Right lobe of liver (tissue), 6 donors: ENCODE results near the gene ACKR1. TPM values are rescaled to one million over a fixed set of nuclear protein-coding genes. Genes with fewer than 3 reads are reported as not detected.

Experiments
- ATAC-seq, 4 donors: fragments of 200-7000 bp; cut with Tn5 transposase; one replicate each; pipeline ENCODE4 v1.9.1; 2020; ENCODE audit warnings: mild to moderate bottlenecking in 4 of 4, moderate library complexity in 4 of 4
- DNase-seq, 3 donors: peaks; one replicate each; pipeline ENCODE4 v3.0.0-alpha.2; 2020
- H3K27ac ChIP-seq, 3 donors: fragments of 200-600 bp; one replicate each; pipeline ENCODE4 v1.8.0; 2022
- H3K27me3 ChIP-seq, 2 donors: fragments of 200-600 bp; one replicate each; pipeline ENCODE4 v1.8.0; 2022
- H3K36me3 ChIP-seq, 4 donors: fragments of 200-600 bp; sonication (generic) in 1 of 4; one replicate each; pipeline versions ENCODE4 v1.5.1 to v1.8.0; 2017 to 2022; ENCODE audit warnings: control low read depth in 1 of 4
- H3K4me1 ChIP-seq, 4 donors: fragments of 200-600 bp; sonication (generic) in 1 of 4; one replicate each; pipeline versions ENCODE4 v1.5.1 to v1.8.0; 2017 to 2022; ENCODE audit warnings: control low read depth in 1 of 4
- H3K4me3 ChIP-seq, 3 donors: fragments of 200-600 bp; one replicate each; pipeline ENCODE4 v1.8.0; 2022
- H3K9me3 ChIP-seq, 4 donors: fragments of 200-600 bp; sonication (generic) in 1 of 4; one replicate each; pipeline versions ENCODE4 v1.5.1 to v1.8.0; 2017 to 2022; ENCODE audit warnings: control low read depth in 1 of 4
- POLR2A ChIP-seq: fragments of 450-650 bp; IDR thresholded peaks from one replicate; pipeline ENCODE4 v1.6.1; 2017; ENCODE audit warnings: antibody characterized with exemption, mild to moderate bottlenecking
- whole genome bisulfite sequencing: methylation state at CpG from one replicate; pipeline ENCODE4 v1.1.6; 2018; ENCODE audit warnings: low coverage, low lambda C conversion rate; ENCODE audit not compliant: insufficient coverage; ENCODE audit errors: missing lambda C conversion rate; 5-methylcytosine and 5-hydroxymethylcytosine counted together
- intact Hi-C, 2 donors: fragments of 100-400 bp; cut with DNase I; formaldehyde crosslinking; loops; one replicate each; pipeline versions ENCODE4 v1.11.2 to v1.14.1; 2022
- total RNA-seq, 6 experiments: library from RNA; depleted of rRNA in 2 of 6; stranded (reverse); fragments of >200 nt in 2 of 6; fragmentation: NEBNext Ultra II Directional in 3 of 6; extraction: Animal tissue kit (Norgen Biotek cat#: 25700) in 3 of 6; gene quantifications; one replicate each; pipeline versions ENCODE4 v1.1.0 to v1.2.4, GENCODE V29; 2016 to 2023
- TF ChIP-seq, protein P1 (sequence below), 4 donors: fragments of 200-600 bp in 3 of 4; fragments of 450-650 bp in 1 of 4; IDR thresholded peaks; one replicate each; pipeline versions ENCODE4 v1.5.1 to v1.8.0; 2016 to 2022; ENCODE audit warnings: antibody characterized with exemption in 4 of 4, mild to moderate bottlenecking in 2 of 4
- donor health status: DM: no; HTN: yes; CAD: no.
- donor health status: DM: no; HTN: no; CAD: no.
- donor health status: DM: no; HTN: no; CAD: no.
- donor health status: DM: no; HTN: yes; CAD: no.
- donor health status: DM: no; HTN: yes; CAD: no.

Gene ACKR1
- total RNA-seq, 6 experiments from 2014 or later: 0.12 to 0.53 (median 0.39) TPM; not detected in 2

- Histone ChIP-seq H3K4me3 (no peak overlapping the region), H3K4me1 (no peaks in the 10 kb centered on the region), H3K27ac (no peak overlapping the region), H3K9me3 (no peaks in the 10 kb centered on the region), H3K27me3 (no peaks in the 10 kb centered on the region), H3K36me3 (no peaks in the 10 kb centered on the region)
- no peak for DNase-seq
- ATAC-seq: no peak
- TF ChIP-seq POLR2A: no peak
- TF ChIP-seq, protein P1, sequence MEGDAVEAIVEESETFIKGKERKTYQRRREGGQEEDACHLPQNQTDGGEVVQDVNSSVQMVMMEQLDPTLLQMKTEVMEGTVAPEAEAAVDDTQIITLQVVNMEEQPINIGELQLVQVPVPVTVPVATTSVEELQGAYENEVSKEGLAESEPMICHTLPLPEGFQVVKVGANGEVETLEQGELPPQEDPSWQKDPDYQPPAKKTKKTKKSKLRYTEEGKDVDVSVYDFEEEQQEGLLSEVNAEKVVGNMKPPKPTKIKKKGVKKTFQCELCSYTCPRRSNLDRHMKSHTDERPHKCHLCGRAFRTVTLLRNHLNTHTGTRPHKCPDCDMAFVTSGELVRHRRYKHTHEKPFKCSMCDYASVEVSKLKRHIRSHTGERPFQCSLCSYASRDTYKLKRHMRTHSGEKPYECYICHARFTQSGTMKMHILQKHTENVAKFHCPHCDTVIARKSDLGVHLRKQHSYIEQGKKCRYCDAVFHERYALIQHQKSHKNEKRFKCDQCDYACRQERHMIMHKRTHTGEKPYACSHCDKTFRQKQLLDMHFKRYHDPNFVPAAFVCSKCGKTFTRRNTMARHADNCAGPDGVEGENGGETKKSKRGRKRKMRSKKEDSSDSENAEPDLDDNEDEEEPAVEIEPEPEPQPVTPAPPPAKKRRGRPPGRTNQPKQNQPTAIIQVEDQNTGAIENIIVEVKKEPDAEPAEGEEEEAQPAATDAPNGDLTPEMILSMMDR (IDR thresholded peaks at IDR 0.05): no peak
- WGBS: 46% methylated on average over 3 of the region's 5 CpGs
- intact Hi-C loops: loop anchor here in 1 of 2 donors (10.0 kb wide), 1 partner anchor 57 kb away; no protein-coding TSS in a partner anchor
Measured at GRCh38 chr1:159201642-159202041, 3.0 kb upstream of the ACKR1 start.

- Histone ChIP-seq H3K4me3 (no peak overlapping the region), H3K36me3 (no peaks in the 10 kb centered on the region), H3K9me3 (no peaks in the 10 kb centered on the region), H3K4me1 (no peaks in the 10 kb centered on the region), H3K27ac (no peak overlapping the region), H3K27me3 (no peaks in the 10 kb centered on the region)
- TF ChIP-seq, protein P1 (IDR thresholded peaks at IDR 0.05): no peak
- no peak for TF ChIP-seq POLR2A
- ATAC-seq: no peak
- no peak for DNase-seq
- intact Hi-C loops: loop anchor here in 1 of 2 donors (10.0 kb wide), 1 partner anchor 59 kb away; no protein-coding TSS in a partner anchor
- 52% methylated on average over 6 of the region's 6 CpGs for WGBS
Measured at GRCh38 chr1:159203610-159204009, 1.1 kb upstream of the ACKR1 start.

DNA sequence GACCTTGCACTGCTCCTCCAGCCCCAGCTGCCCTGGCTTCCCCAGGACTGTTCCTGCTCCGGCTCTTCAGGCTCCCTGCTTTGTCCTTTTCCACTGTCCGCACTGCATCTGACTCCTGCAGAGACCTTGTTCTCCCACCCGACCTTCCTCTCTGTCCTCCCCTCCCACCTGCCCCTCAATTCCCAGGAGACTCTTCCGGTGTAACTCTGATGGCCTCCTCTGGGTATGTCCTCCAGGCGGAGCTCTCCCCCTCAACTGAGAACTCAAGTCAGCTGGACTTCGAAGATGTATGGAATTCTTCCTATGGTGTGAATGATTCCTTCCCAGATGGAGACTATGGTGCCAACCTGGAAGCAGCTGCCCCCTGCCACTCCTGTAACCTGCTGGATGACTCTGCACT is 550 bp downstream of the ACKR1 start:
- no peaks in the 10 kb centered on the region for H3K4me1 ChIP-seq
- H3K4me3 ChIP-seq: no peak overlapping the region
- H3K27ac ChIP-seq: no peak overlapping the region
- intact Hi-C loops: loop anchor here in 1 of 2 donors (10.0 kb wide), 1 partner anchor 60 kb away; no protein-coding TSS in a partner anchor
- 45% methylated on average over 6 of the region's 6 CpGs for WGBS
- no peak for ATAC-seq
- no peaks in the 10 kb centered on the region for H3K36me3 ChIP-seq
- H3K9me3 ChIP-seq: no peaks in the 10 kb centered on the region
- no peak for DNase-seq
- TF ChIP-seq, protein P1 (IDR thresholded peaks at IDR 0.05): no peak
- TF ChIP-seq POLR2A: no peak
- no peaks in the 10 kb centered on the region for H3K27me3 ChIP-seq

DNA sequence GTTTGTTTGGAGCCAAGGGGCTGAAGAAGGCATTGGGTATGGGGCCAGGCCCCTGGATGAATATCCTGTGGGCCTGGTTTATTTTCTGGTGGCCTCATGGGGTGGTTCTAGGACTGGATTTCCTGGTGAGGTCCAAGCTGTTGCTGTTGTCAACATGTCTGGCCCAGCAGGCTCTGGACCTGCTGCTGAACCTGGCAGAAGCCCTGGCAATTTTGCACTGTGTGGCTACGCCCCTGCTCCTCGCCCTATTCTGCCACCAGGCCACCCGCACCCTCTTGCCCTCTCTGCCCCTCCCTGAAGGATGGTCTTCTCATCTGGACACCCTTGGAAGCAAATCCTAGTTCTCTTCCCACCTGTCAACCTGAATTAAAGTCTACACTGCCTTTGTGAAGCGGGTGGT is 1.4 kb downstream of the ACKR1 start:
- Histone ChIP-seq H3K36me3 (no peaks in the 10 kb centered on the region), H3K4me3 (no peak overlapping the region), H3K9me3 (no peaks in the 10 kb centered on the region), H3K27me3 (no peaks in the 10 kb centered on the region), H3K27ac (no peak overlapping the region), H3K4me1 (no peaks in the 10 kb centered on the region)
- no peak for DNase-seq
- 93% methylated on average over 4 of the region's 4 CpGs for WGBS
- intact Hi-C loops: loop anchor here in 1 of 2 donors (10.0 kb wide), 1 partner anchor 61 kb away; no protein-coding TSS in a partner anchor
- ATAC-seq: no peak
- TF ChIP-seq POLR2A: no peak
- TF ChIP-seq, protein P1 (IDR thresholded peaks at IDR 0.05): no peak
